ENCODE data around the gene IL1RAPL1. TPM values are rescaled to one million over a fixed set of nuclear protein-coding genes. Genes with fewer than 3 reads are reported as not detected.
"Not testable (repeated sequence)": the region's sequence is repeated elsewhere in the genome, so short reads cannot be mapped to it uniquely, and the experiment has no call there.

IL1RAPL1 gene
- total RNA-seq, 4 donors from 2014 or later = 0.78 TPM; not detected in 3

DNA sequence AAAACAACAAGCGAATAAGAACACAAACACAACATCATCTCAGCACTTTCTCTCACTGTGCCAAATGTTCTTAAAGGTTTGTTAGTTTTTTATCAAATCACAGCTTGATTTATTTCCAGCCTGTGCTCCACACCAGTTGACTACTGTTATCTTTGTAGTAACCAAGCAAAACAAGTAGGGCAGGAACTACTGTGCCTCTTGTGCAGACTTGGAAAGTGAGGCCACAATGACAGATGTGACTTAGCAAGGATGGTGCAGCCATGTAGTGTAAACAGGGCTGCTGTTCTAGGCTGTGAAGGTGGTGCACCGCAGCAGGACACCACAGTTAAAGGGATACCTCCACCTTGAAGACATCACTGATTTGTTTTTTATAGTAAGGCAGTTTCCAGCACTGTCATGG is 170.0 kb downstream of the IL1RAPL1 start:
- TF ChIP-seq POLR2A (IDR thresholded peaks at IDR 0.05) (no peak), CTCF (IDR thresholded peaks at IDR 0.05) (no peak)
- WGBS, 2 donors = 49 to 80% methylated on average over 2 of the region's 2 CpGs
- H3K4me3 ChIP-seq (replicated peaks in 1 of 3) = no peak overlapping the region
- no peaks in the 10 kb centered on the region for H3K36me3 ChIP-seq
- H3K27ac ChIP-seq = no peak overlapping the region
- intact Hi-C loops (cut with DNase I) = no loop called here
- H3K4me1 ChIP-seq = no peaks in the 10 kb centered on the region
- no peak for DNase-seq
- no peaks in the 10 kb centered on the region for H3K9me3 ChIP-seq
- no peaks in the 10 kb centered on the region for H3K27me3 ChIP-seq

GRCh38 chrX:28766561-28766960 is 179.3 kb downstream of the IL1RAPL1 start:
- WGBS, 2 donors = 91 to 98% methylated on average over 2 of the region's 2 CpGs
- H3K36me3 ChIP-seq; H3K9me3 ChIP-seq; H3K27me3 ChIP-seq; intact Hi-C loops (cut with DNase I); DNase-seq; H3K4me3 ChIP-seq (replicated peaks in 1 of 3); H3K27ac ChIP-seq; H3K4me1 ChIP-seq: not testable (repeated sequence)

DNA sequence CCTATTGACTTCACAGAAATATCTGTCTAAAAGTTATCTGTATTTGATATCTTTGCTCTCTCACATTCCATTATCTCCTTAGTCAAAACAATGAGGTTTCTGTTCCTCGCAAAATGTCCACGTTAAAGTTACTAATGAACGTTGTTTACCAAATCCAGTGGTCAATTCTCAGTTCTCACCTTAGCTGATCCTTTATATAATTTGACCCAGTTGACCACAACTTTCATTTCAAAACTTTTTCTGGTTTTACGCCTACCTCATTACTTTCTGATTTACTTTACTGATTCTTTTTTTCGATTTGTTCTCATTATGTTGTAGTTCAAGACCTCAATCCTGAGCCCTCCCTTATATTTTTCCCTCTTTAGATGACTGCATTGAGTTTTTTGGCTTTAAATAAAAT is 186.6 kb downstream of the IL1RAPL1 start:
- Histone ChIP-seq H3K36me3 (no peaks in the 10 kb centered on the region), H3K4me3 (replicated peaks in 1 of 3) (no peak overlapping the region), H3K4me1 (no peaks in the 10 kb centered on the region), H3K27me3 (no peaks in the 10 kb centered on the region), H3K9me3 (no peaks in the 10 kb centered on the region), H3K27ac (no peak overlapping the region)
- no peak for DNase-seq
- intact Hi-C loops (cut with DNase I) = no loop called here
- TF ChIP-seq POLR2A (IDR thresholded peaks at IDR 0.05) = no peak
- no peak for TF ChIP-seq CTCF (IDR thresholded peaks at IDR 0.05)
- WGBS, 2 donors = 90 to 91% methylated on average over 5 of the region's 5 CpGs

- H3K36me3 ChIP-seq = no peaks in the 10 kb centered on the region
- WGBS, 2 donors = 83 to 97% methylated on average over 2 of the region's 2 CpGs
- TF ChIP-seq POLR2A (IDR thresholded peaks at IDR 0.05) (no peak), CTCF (IDR thresholded peaks at IDR 0.05) (no peak)
- no peak overlapping the region for H3K4me3 ChIP-seq (replicated peaks in 1 of 3)
- intact Hi-C loops (cut with DNase I) = no loop called here
- no peaks in the 10 kb centered on the region for H3K27me3 ChIP-seq
- H3K27ac ChIP-seq = no peak overlapping the region
- no peaks in the 10 kb centered on the region for H3K4me1 ChIP-seq
- no peak for DNase-seq
- no peaks in the 10 kb centered on the region for H3K9me3 ChIP-seq
Measured at GRCh38 chrX:28787206-28787605, 200.0 kb downstream of the IL1RAPL1 start.

- H3K27ac ChIP-seq; H3K4me3 ChIP-seq (replicated peaks in 1 of 3); H3K4me1 ChIP-seq; intact Hi-C loops (cut with DNase I); H3K36me3 ChIP-seq; H3K9me3 ChIP-seq; DNase-seq; H3K27me3 ChIP-seq: not testable (repeated sequence)
- 92 to 95% methylated on average over 5 of the region's 5 CpGs for WGBS, 2 donors
Measured at GRCh38 chrX:28800671-28801070, 213.4 kb downstream of the IL1RAPL1 start.

GRCh38 chrX:28802625-28803024 is 215.4 kb downstream of the IL1RAPL1 start:
- intact Hi-C loops (cut with DNase I) = no loop called here
- Histone ChIP-seq H3K9me3 (no peaks in the 10 kb centered on the region), H3K27me3 (no peaks in the 10 kb centered on the region), H3K4me1 (no peaks in the 10 kb centered on the region), H3K36me3 (no peaks in the 10 kb centered on the region), H3K27ac (no peak overlapping the region), H3K4me3 (replicated peaks in 1 of 3) (no peak overlapping the region)
- DNase-seq = no peak
- TF ChIP-seq CTCF (IDR thresholded peaks at IDR 0.05) (no peak), POLR2A (IDR thresholded peaks at IDR 0.05) (no peak)
- WGBS, 2 donors = 77 to 91% methylated on average over 1 of the region's 1 CpG

Measured in thyroid gland (tissue), 4 donors.